Mesothelial cell of epicardium (in vitro differentiated cells): ENCODE results near the gene CKB. TPM values are rescaled to one million over a fixed set of nuclear protein-coding genes. Genes with fewer than 3 reads are reported as not detected.

ENCODE experiments used
- DNase-seq, 2 experiments: peaks; one replicate each; pipeline ENCODE4 v3.0.0; 2021; ENCODE audit warnings: low spot score in 2 of 2; ENCODE audit not compliant: unreplicated experiment in 2 of 2
- H3K27ac Mint-ChIP-seq: 2 replicates; pipeline ENCODE4 v1.8.0; 2021; ENCODE audit warnings: mixed read lengths
- H3K27me3 Mint-ChIP-seq: 2 replicates; pipeline ENCODE4 v1.8.0; 2021; ENCODE audit warnings: low read depth, mixed read lengths
- H3K36me3 Mint-ChIP-seq: 2 replicates; pipeline ENCODE4 v1.8.0; 2021; ENCODE audit warnings: mixed read lengths
- H3K4me1 Mint-ChIP-seq: 2 replicates; pipeline ENCODE4 v1.8.0; 2021; ENCODE audit warnings: mixed read lengths
- H3K4me3 Mint-ChIP-seq: 2 replicates; pipeline ENCODE4 v1.8.0; 2021; ENCODE audit warnings: mild to moderate bottlenecking, moderate library complexity, mixed read lengths
- H3K9me3 Mint-ChIP-seq: 2 replicates; pipeline ENCODE4 v1.8.0; 2021; ENCODE audit warnings: mixed read lengths
- total RNA-seq: library from RNA; stranded (reverse); gene quantifications from 3 replicates; pipeline ENCODE4 v1.2.1, GENCODE V29; 2021
- TF ChIP-seq, protein P1 (sequence below): fragments of 200-600 bp; sonication (generic); IDR thresholded peaks from one replicate; pipeline ENCODE4 v1.5.0; 2021; ENCODE audit warnings: antibody characterized with exemption; ENCODE audit not compliant: unreplicated experiment

The CKB gene
- total RNA-seq, 1 donor from 2014 or later, result 50.6 TPM

DNA sequence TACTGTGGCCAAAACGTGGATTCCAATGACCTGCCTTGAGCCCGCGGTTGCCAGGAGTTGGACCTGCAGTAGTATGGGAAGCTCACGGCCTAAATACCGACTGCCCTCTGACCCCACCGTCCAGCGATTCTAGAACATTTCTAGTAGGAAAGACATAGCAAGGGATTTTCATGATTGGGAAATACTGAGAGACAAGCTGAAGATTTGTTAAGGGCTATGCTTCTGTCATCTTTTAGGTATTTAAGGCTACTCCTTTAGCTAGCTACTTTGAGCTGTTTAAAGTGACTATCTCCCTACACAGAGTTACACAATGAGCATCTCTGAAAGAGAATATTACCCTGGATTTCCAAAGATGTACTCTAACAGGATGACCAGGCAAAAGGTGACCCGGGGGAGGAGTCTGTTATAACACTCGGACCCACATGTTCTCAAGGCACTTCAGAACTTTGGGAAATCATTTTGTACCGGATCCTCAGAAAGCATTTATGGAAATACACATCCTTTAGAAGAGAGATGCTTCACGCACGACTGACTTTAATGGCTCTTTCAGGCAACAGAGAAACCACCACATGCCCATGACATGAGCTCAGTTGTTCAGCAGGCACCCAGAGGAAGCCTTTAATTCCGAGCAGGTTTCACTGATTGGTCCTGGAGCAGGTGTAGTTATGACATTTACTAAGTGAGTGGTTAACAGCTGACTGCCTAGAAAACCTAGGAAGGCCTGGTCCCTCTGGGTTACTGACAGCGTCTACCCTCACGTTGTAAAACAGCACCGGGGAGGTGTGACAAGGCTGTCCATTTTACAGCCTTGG is 35.6 kb upstream of the CKB start:
- peak overlapping the region; percentile 19 for H3K27ac Mint-ChIP-seq
- H3K9me3 Mint-ChIP-seq, result no peaks in the 10 kb centered on the region
- TF ChIP-seq, protein P1, sequence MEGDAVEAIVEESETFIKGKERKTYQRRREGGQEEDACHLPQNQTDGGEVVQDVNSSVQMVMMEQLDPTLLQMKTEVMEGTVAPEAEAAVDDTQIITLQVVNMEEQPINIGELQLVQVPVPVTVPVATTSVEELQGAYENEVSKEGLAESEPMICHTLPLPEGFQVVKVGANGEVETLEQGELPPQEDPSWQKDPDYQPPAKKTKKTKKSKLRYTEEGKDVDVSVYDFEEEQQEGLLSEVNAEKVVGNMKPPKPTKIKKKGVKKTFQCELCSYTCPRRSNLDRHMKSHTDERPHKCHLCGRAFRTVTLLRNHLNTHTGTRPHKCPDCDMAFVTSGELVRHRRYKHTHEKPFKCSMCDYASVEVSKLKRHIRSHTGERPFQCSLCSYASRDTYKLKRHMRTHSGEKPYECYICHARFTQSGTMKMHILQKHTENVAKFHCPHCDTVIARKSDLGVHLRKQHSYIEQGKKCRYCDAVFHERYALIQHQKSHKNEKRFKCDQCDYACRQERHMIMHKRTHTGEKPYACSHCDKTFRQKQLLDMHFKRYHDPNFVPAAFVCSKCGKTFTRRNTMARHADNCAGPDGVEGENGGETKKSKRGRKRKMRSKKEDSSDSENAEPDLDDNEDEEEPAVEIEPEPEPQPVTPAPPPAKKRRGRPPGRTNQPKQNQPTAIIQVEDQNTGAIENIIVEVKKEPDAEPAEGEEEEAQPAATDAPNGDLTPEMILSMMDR, result no peak
- H3K27me3 Mint-ChIP-seq, result no peaks in the 10 kb centered on the region
- H3K4me1 Mint-ChIP-seq, result peaks cover 20% of the 10 kb centered on the region
- H3K4me3 Mint-ChIP-seq, result no peak overlapping the region
- DNase-seq, result no peak
- peaks cover 18% of the 10 kb centered on the region for H3K36me3 Mint-ChIP-seq

DNA sequence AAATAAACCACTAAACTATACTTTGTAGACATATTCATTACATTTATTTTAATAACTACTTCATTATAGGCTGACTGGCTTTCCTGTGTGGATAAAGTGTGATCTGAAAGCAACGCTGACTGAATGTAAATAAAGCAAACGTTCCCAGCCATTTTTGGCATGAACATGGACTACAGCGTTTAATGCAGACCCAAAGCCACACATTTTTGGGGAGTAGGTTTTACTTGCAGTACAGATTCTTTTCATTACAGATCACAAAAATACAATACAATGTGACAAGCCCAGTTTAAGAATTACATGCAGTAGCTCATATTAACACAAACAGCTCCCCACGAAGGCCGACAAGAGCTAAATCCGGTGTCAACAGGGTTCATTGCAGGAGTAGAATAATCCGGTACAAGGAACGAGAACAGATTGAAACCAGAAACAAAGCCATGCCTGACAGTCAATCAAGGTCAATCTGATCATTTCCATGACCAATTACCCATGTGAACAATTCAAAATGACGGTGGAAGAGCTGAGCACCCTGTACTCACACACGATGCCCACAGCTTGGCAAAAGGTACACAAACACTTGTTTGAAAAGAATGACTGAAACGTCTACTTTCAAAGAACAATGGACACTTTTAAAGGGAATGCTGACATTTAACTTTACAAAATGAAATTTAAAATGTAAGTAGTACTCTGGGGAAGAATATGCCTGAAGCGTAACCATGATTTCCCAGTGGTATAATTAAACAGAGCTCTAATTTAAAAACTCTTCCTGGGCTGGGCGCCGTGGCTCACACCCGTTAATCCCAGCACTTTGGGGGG is 34.5 kb upstream of the CKB start:
- Mint-ChIP-seq H3K9me3 (no peaks in the 10 kb centered on the region), H3K4me3 (no peak overlapping the region), H3K27ac (no peak overlapping the region), H3K36me3 (peaks cover 20% of the 10 kb centered on the region), H3K4me1 (peaks cover 20% of the 10 kb centered on the region), H3K27me3 (no peaks in the 10 kb centered on the region)
- TF ChIP-seq, protein P1, result no peak
- DNase-seq, result no peak

DNA sequence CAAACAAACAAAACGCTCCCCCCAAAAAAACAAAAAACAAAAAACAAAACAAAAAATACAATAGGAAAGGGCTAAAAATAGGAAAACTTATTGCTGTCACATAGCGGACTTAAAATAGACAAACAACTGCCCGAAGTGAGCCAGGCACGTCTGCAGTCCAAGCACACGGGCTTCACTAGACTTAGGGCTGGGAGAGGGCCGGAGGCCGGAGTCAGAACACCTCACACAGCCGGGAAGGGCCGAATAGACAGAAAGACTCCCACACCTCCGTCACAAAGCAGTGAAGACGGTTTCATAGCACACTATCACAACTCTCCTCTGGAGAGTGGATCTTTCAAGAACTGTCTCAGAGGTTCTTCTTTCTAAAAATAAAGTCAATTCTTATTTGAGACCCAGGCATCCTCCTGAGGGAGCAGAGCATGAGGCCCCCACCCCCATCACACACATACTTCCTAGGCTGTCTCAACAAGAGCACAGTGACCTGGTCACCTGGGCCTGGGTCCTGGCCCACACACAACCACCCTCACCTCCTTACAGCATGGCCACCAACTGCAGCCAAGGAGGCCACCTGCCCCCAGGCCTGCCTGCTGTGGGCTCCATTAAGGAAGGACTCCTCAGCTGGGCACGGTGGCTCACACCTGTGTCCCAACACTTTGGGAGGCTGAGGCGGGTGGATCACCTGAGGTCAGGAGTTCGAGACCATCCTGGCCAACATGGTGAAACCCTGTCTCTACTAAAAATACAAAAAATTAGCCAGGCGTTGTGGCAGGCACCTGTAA is 33.1 kb upstream of the CKB start:
- TF ChIP-seq, protein P1, result no peak
- Mint-ChIP-seq H3K4me3 (no peak overlapping the region), H3K36me3 (peaks cover 19% of the 10 kb centered on the region), H3K27ac (no peak overlapping the region), H3K27me3 (no peaks in the 10 kb centered on the region), H3K9me3 (no peaks in the 10 kb centered on the region), H3K4me1 (peaks cover 8% of the 10 kb centered on the region)
- no peak for DNase-seq

DNA sequence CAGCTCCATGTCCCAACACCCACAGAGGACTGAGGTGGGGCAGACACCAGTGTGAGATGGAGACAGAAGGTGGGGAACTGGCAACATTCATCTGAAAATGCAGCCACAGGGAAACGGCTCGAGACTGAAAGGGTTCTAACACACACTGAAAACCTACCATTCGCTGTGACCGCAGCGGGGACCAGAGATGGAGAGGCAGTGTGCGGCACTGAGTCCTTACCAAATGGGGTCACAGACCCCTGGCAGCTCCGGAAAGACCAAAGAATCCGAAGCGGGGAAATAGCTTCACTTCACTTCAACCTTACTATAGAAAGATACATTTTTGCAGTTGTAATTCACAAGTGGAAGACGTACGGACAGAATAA is 30.2 kb upstream of the CKB start:
- Mint-ChIP-seq H3K9me3 (no peaks in the 10 kb centered on the region), H3K27ac (no peak overlapping the region), H3K4me3 (no peak overlapping the region), H3K4me1 (peaks cover 5% of the 10 kb centered on the region), H3K36me3 (peaks cover 2% of the 10 kb centered on the region), H3K27me3 (no peaks in the 10 kb centered on the region)
- no peak for DNase-seq
- TF ChIP-seq, protein P1, result no peak

DNA sequence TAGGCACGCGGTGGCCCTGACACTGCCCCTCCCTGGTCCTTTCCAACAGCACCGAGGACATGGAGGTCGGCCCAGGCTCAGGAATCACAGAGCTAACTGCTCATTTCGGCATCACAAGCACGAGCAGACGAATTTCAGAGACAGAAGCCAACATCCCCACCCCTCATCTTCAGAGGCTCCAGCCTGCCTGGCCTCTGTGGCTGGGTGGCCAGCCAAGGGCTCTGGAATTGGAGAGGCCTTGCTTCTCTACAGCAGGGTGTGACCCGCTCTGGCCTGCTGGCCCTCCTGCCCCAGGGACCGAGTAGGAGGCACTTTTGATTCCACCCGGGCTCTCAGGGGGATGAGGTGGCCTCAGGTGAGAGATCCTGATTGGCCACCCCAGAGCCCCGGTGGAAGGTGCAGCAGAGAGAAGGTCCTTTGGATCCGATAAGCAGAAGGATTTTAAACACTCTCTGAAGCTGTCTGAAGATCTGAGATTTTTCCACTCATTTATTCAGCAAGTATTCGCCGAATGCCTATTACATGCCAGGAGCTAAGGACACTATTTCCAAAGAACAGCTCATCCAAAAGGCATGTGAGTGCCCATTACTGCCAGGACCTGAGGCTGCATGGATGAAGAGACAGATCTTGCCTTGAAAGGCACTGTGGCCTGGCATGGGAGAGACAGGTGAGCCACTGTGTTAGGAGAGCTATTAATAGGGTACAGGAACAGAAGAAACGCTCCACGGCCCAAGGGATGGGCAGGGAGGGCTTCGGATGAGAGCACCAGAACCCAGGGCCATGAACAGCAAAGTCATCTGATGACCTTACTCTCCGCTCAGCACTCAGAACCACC is 29.6 kb upstream of the CKB start:
- TF ChIP-seq, protein P1, result no peak
- Mint-ChIP-seq H3K27me3 (no peaks in the 10 kb centered on the region), H3K9me3 (no peaks in the 10 kb centered on the region), H3K4me1 (peaks cover 5% of the 10 kb centered on the region), H3K27ac (no peak overlapping the region), H3K4me3 (no peak overlapping the region), H3K36me3 (peaks cover 2% of the 10 kb centered on the region)
- DNase-seq, result no peak
